HCT116 (cell line): ENCODE data around the gene SAMD4A. TPM values are rescaled to one million over a fixed set of nuclear protein-coding genes. Genes with fewer than 3 reads are reported as not detected.

Source experiments
- ATAC-seq: fragments of 200-7000 bp; cut with Tn5 transposase; 2 replicates; pipeline ENCODE4 v1.9.1; 2020; ENCODE audit warnings: mild to moderate bottlenecking, moderate library complexity
- BruUV-seq: library from RNA; stranded (reverse); fragments of 400-500 nt; replicated peaks from 2 replicates; lab custom pipeline; 2021; lab: Mats Ljungman, UMichigan
- CTCF ChIA-PET: fragments of 300-600 bp; sonication (Branson Sonifier 250); formaldehyde crosslinking; loops from one replicate; lab custom pipeline; 2021; ENCODE audit warnings: antibody characterized with exemption; lab: Charles Lee
- POLR2A ChIA-PET: fragments of 300-600, 350-600 bp; sonication (Branson Sonifier 250); formaldehyde crosslinking; loops from one replicate; lab custom pipeline; 2021; ENCODE audit warnings: antibody characterized with exemption; lab: Charles Lee
- RAD21 ChIA-PET, 2 experiments: fragments of 300-600 bp; sonication (Branson Sonifier 250); formaldehyde crosslinking; loops; one replicate each; lab custom pipeline; 2023; ENCODE audit warnings: low total read pairs in 2 of 2; ENCODE audit not compliant: uncharacterized antibody in 2 of 2, unreplicated experiment in 2 of 2, low non-redundant PET in 1 of 2; lab: Charles Lee
- DNase-seq: peaks from one replicate; pipeline ENCODE4 v3.0.0-alpha.2; 2010; ENCODE audit warnings: low read depth, low spot score
- H2AFZ ChIP-seq: fragments of 200-600 bp; shearing (Covaris generic), sonication (generic); 2 replicates; pipeline ENCODE4 v1.6.1; 2017; ENCODE audit warnings: low read depth, mixed run types, mixed read lengths, antibody characterized with exemption, low read length; ENCODE audit not compliant: poor library complexity, severe bottlenecking
- H3K27ac ChIP-seq: 2 replicates; pipeline ENCODE4 v1.5.1; 2012; ENCODE audit warnings: low read depth, low read length
- H3K27me3 ChIP-seq: fragments of 200-600 bp; sonication (generic); 2 replicates; pipeline ENCODE4 v1.6.1; 2016; ENCODE audit warnings: mixed run types, low read length, mixed read lengths; ENCODE audit not compliant: insufficient read depth
- H3K36me3 ChIP-seq, 2 experiments: fragments of 200-500 bp in 1 of 2; fragments of 200-600 bp in 1 of 2; sonication (Bioruptor generic) in 1 of 2; sonication (generic) in 1 of 2; 2 replicates each; pipeline versions ENCODE4 v1.5.1 to v1.6.1; 2014 to 2016; ENCODE audit warnings: low read length in 2 of 2, inconsistent platforms in 1 of 2, mixed read lengths in 1 of 2, mixed run types in 1 of 2; ENCODE audit not compliant: insufficient read depth in 2 of 2, control insufficient read depth in 1 of 2
- H3K4me1 ChIP-seq, 2 experiments: fragments of 200-600 bp in 1 of 2; sonication (generic) in 1 of 2; 2 replicates each; pipeline versions ENCODE4 v1.5.1 to v1.6.1; 2012 to 2017; ENCODE audit warnings: low read length in 2 of 2, inconsistent platforms in 1 of 2, mild to moderate bottlenecking in 1 of 2, mixed read lengths in 1 of 2, mixed run types in 1 of 2, moderate library complexity in 1 of 2; ENCODE audit not compliant: insufficient read depth in 2 of 2, control insufficient read depth in 1 of 2
- H3K4me2 ChIP-seq: fragments of 200-600 bp; sonication (generic); 2 replicates; pipeline ENCODE4 v1.6.1; 2017; ENCODE audit warnings: mixed run types, low read length, mixed read lengths
- H3K4me3 ChIP-seq, 2 experiments: fragments of 200-600 bp in 1 of 2; sonication (generic) in 1 of 2; replicated peaks in 1 of 2; 2 replicates each; pipeline ENCODE4 v1.5.1; 2011 to 2016; ENCODE audit warnings: low read length in 2 of 2, control low read depth in 1 of 2, low read depth in 1 of 2, mild to moderate bottlenecking in 1 of 2, mixed read lengths in 1 of 2, mixed run types in 1 of 2
- H3K79me2 ChIP-seq: fragments of 200-600 bp; sonication (generic); 2 replicates; pipeline ENCODE4 v1.6.1; 2017; ENCODE audit warnings: mild to moderate bottlenecking, mixed run types, low read length, moderate library complexity, mixed read lengths; ENCODE audit not compliant: insufficient read depth
- H3K9ac ChIP-seq: fragments of 200-600 bp; sonication (generic); 2 replicates; pipeline ENCODE4 v1.6.1; 2016; ENCODE audit warnings: low read length, mixed read lengths
- H3K9me2 ChIP-seq: fragments of 200-600 bp; sonication (generic), shearing (Covaris generic); 2 replicates; pipeline ENCODE4 v1.6.1; 2017; ENCODE audit warnings: mixed run types, mild to moderate bottlenecking, moderate library complexity; ENCODE audit not compliant: insufficient read depth
- H3K9me3 ChIP-seq, 2 experiments: fragments of 200-500 bp in 1 of 2; fragments of 200-600 bp in 1 of 2; sonication (Bioruptor generic) in 1 of 2; sonication (generic) in 1 of 2; 2 replicates each; pipeline ENCODE4 v1.6.1; 2014 to 2017; ENCODE audit warnings: low read length in 2 of 2, mixed read lengths in 2 of 2, inconsistent platforms in 1 of 2, low read depth in 1 of 2, mild to moderate bottlenecking in 1 of 2, mixed run types in 1 of 2, moderate library complexity in 1 of 2; ENCODE audit not compliant: control insufficient read depth in 1 of 2, insufficient read depth in 1 of 2
- H4K20me1 ChIP-seq: fragments of 200-600 bp; sonication (generic), shearing (Covaris generic); 2 replicates; pipeline ENCODE4 v1.6.1; 2017; ENCODE audit warnings: mixed run types, mild to moderate bottlenecking, moderate library complexity; ENCODE audit not compliant: insufficient read depth
- ATF3 ChIP-seq: IDR thresholded peaks from 2 replicates; pipeline ENCODE4 v1.6.1; 2012
- CBX3 ChIP-seq: IDR thresholded peaks from 2 replicates; pipeline ENCODE4 v1.6.1; 2012; ENCODE audit warnings: low read depth
- CEBPB ChIP-seq: IDR thresholded peaks from 2 replicates; pipeline ENCODE4 v1.6.1; 2012; ENCODE audit warnings: low read depth
- CTCF ChIP-seq, 3 experiments: fragments of 200-600 bp in 1 of 3; sonication (generic) in 1 of 3; IDR thresholded peaks in 2 of 3; conservative IDR thresholded peaks in 1 of 3; 2 replicates each; pipeline ENCODE4 v1.5.1; 2012 to 2017; ENCODE audit warnings: low read depth in 2 of 3, low read length in 2 of 3, antibody characterized with exemption in 1 of 3, borderline replicate concordance in 1 of 3, control low read depth in 1 of 3, mild to moderate bottlenecking in 1 of 3, mixed read lengths in 1 of 3, mixed run types in 1 of 3, moderate library complexity in 1 of 3; ENCODE audit not compliant: insufficient read depth in 1 of 3
- EGR1 ChIP-seq: IDR thresholded peaks from 2 replicates; pipeline ENCODE4 v1.6.1; 2012; ENCODE audit warnings: low read depth
- EZH2 ChIP-seq: fragments of 200-600 bp; sonication (generic); IDR thresholded peaks from 2 replicates; pipeline ENCODE4 v1.6.1; 2017; ENCODE audit warnings: antibody characterized with exemption, mixed run types
- EZH2phosphoT487 ChIP-seq: fragments of 200-600 bp; IDR thresholded peaks from 2 replicates; pipeline ENCODE4 v1.6.1; 2018; ENCODE audit warnings: antibody characterized with exemption, borderline replicate concordance
- JUND ChIP-seq: IDR thresholded peaks from 2 replicates; pipeline ENCODE4 v1.6.1; 2012
- POLR2A ChIP-seq: IDR thresholded peaks from 2 replicates; pipeline ENCODE4 v1.7.0; 2011; ENCODE audit warnings: borderline replicate concordance; ENCODE audit not compliant: insufficient read depth, insufficient read length; ENCODE audit errors: extremely low read depth
- POLR2AphosphoS5 ChIP-seq: IDR thresholded peaks from 2 replicates; pipeline ENCODE4 v1.6.1; 2011; ENCODE audit warnings: mild to moderate bottlenecking, low read depth, low read length, moderate library complexity
- RAD21 ChIP-seq: IDR thresholded peaks from 2 replicates; pipeline ENCODE4 v1.6.1; 2012; ENCODE audit warnings: low read depth, mild to moderate bottlenecking
- SIN3A ChIP-seq: IDR thresholded peaks from 2 replicates; pipeline ENCODE4 v1.6.1; 2012; ENCODE audit warnings: low read depth
- SP1 ChIP-seq: IDR thresholded peaks from 2 replicates; pipeline ENCODE4 v1.6.1; 2012; ENCODE audit warnings: low read depth
- SRF ChIP-seq: IDR thresholded peaks from 2 replicates; pipeline ENCODE4 v1.6.1; 2012; ENCODE audit warnings: low read depth
- YY1 ChIP-seq: IDR thresholded peaks from 2 replicates; pipeline ENCODE4 v1.6.1; 2011; ENCODE audit warnings: low read length, low read depth, moderate library complexity, mild to moderate bottlenecking; ENCODE audit not compliant: insufficient replicate concordance; ENCODE audit errors: extremely low read depth
- ZBTB33 ChIP-seq: IDR thresholded peaks from 2 replicates; pipeline ENCODE4 v1.6.1; 2011; ENCODE audit warnings: mild to moderate bottlenecking, low read length, moderate library complexity; ENCODE audit not compliant: insufficient replicate concordance; ENCODE audit errors: extremely low read depth
- ZFX ChIP-seq: fragments of 450-650 bp; IDR thresholded peaks from 2 replicates; pipeline ENCODE4 v1.6.1; 2017
- ZNF274 ChIP-seq: fragments of 200-500 bp; sonication (Bioruptor generic); IDR thresholded peaks from 2 replicates; pipeline ENCODE4 v1.6.1; 2014; ENCODE audit warnings: mild to moderate bottlenecking, low read depth, low read length, inconsistent platforms
- intact Hi-C: fragments of 100-400 bp; cut with micrococcal nuclease; formaldehyde crosslinking; loops from 2 replicates; pipeline ENCODE4 v1.10.0; 2022
- total RNA-seq: library from RNA; stranded (reverse); gene quantifications from one replicate; pipeline ENCODE4 v1.2.1, GENCODE V29; 2021; ENCODE audit not compliant: unreplicated experiment
- TF ChIP-seq, protein P1 (sequence below): IDR thresholded peaks from 2 replicates; pipeline ENCODE4 v1.6.1; 2012; ENCODE audit warnings: low read depth
- TF ChIP-seq, protein P2 (sequence below): IDR thresholded peaks from 2 replicates; pipeline ENCODE4 v1.6.1; 2012

SAMD4A gene
- total RNA-seq, 1 experiment from 2014 or later = 9.0 TPM

DNA sequence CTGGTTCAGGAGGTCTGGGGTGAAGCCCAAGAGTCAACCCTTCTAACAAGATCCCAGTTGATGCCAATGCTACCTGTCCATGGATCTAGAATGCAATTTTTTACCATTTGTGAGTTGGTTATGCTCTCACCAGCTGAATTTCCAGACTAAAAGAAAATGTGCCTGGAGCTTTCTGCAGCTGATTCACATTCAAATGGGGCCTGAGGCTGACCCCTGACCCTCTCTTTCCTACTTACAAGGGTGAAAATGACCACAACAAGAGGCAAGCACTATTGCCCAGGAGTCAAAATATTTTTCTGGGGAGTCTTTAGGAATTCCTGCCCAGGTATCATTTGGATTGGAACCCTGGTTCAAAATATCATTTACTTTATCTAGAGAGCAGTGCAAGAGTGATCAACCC lies 159.1 kb downstream of the SAMD4A start:
- Histone ChIP-seq H3K36me3 (no peaks in the 10 kb centered on the region), H3K27me3 (no peaks in the 10 kb centered on the region), H3K9me3 (no peaks in the 10 kb centered on the region), H3K4me1 (no peaks in the 10 kb centered on the region), H4K20me1 (no peaks in the 10 kb centered on the region), H3K4me3 (no peak overlapping the region), H3K9me2 (no peaks in the 10 kb centered on the region)
- RAD21 ChIA-PET = no interaction called here
- DNase-seq = no peak
- POLR2A ChIA-PET = no interaction called here
- no TSS peak for BruUV-seq
- TF ChIP-seq RAD21 = no peak
- TF ChIP-seq CEBPB = no peak
- TF ChIP-seq EGR1 = no peak
- no peak for TF ChIP-seq SIN3A
- TF ChIP-seq, protein P1, sequence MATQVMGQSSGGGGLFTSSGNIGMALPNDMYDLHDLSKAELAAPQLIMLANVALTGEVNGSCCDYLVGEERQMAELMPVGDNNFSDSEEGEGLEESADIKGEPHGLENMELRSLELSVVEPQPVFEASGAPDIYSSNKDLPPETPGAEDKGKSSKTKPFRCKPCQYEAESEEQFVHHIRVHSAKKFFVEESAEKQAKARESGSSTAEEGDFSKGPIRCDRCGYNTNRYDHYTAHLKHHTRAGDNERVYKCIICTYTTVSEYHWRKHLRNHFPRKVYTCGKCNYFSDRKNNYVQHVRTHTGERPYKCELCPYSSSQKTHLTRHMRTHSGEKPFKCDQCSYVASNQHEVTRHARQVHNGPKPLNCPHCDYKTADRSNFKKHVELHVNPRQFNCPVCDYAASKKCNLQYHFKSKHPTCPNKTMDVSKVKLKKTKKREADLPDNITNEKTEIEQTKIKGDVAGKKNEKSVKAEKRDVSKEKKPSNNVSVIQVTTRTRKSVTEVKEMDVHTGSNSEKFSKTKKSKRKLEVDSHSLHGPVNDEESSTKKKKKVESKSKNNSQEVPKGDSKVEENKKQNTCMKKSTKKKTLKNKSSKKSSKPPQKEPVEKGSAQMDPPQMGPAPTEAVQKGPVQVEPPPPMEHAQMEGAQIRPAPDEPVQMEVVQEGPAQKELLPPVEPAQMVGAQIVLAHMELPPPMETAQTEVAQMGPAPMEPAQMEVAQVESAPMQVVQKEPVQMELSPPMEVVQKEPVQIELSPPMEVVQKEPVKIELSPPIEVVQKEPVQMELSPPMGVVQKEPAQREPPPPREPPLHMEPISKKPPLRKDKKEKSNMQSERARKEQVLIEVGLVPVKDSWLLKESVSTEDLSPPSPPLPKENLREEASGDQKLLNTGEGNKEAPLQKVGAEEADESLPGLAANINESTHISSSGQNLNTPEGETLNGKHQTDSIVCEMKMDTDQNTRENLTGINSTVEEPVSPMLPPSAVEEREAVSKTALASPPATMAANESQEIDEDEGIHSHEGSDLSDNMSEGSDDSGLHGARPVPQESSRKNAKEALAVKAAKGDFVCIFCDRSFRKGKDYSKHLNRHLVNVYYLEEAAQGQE = no peak
- no peak for TF ChIP-seq SRF
- no peak for TF ChIP-seq YY1
- no peak for TF ChIP-seq ZNF274
- no peak for TF ChIP-seq ZBTB33
- no peak for TF ChIP-seq EZH2phosphoT487
- no peak for TF ChIP-seq CBX3
- no peak for TF ChIP-seq POLR2AphosphoS5
- TF ChIP-seq JUND = no peak
- TF ChIP-seq CTCF (IDR thresholded peaks at IDR 0.05 in 2 of 3, conservative IDR thresholded peaks at IDR 0.05 in 1 of 3; ENCODE audit: borderline replicate concordance in 1 of 3, insufficient read depth in 1 of 3, low read depth in 2 of 3, low read length in 2 of 3) = no peak
- TF ChIP-seq, protein P2, sequence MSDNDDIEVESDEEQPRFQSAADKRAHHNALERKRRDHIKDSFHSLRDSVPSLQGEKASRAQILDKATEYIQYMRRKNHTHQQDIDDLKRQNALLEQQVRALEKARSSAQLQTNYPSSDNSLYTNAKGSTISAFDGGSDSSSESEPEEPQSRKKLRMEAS = no peak
- no peak for TF ChIP-seq SP1
- no peak for TF ChIP-seq ZFX
- TF ChIP-seq EZH2 = no peak
- TF ChIP-seq POLR2A = no peak
- no peak for TF ChIP-seq ATF3
- TF ChIP-seq, all 23 proteins: peak for 0
- CTCF ChIA-PET = no interaction called here
- Histone ChIP-seq H3K27ac (no peak overlapping the region), H2AFZ (no peak overlapping the region), H3K4me2 (no peak overlapping the region), H3K79me2 (no peaks in the 10 kb centered on the region), H3K9ac (no peak overlapping the region)
- ATAC-seq = no peak
- intact Hi-C loops = no loop called here
